Left lung (tissue), 10 donors: ENCODE results near the gene OPTC. TPM values are rescaled to one million over a fixed set of nuclear protein-coding genes. Genes with fewer than 3 reads are reported as not detected.
"Not testable (repeated sequence)": the region's sequence is repeated elsewhere in the genome, so short reads cannot be mapped to it uniquely, and the experiment has no call there.

Experiments used
- ATAC-seq: fragments of 200-7000 bp; cut with Tn5 transposase; one replicate; pipeline ENCODE4 v1.9.1; 2020; ENCODE audit warnings: moderate library complexity
- DNase-seq, 4 donors: peaks; one replicate each; pipeline ENCODE4 v3.0.0-alpha.2; 2013 to 2020
- H3K27ac ChIP-seq, 2 donors: fragments of 200-600 bp; sonication (generic) in 1 of 2; one replicate each; pipeline versions ENCODE4 v1.5.0 to v1.8.0; 2020 to 2021
- H3K27me3 ChIP-seq, 2 donors: fragments of 200-600 bp; sonication (generic) in 1 of 2; one replicate each; pipeline versions ENCODE4 v1.5.0 to v1.8.0; 2020 to 2021
- H3K36me3 ChIP-seq, 2 donors: fragments of 200-600 bp; sonication (generic) in 1 of 2; one replicate each; pipeline versions ENCODE4 v1.5.0 to v1.8.0; 2020 to 2021
- H3K4me1 ChIP-seq, 2 donors: fragments of 200-600 bp; one replicate each; pipeline ENCODE4 v1.8.0; 2021
- H3K4me3 ChIP-seq, 2 donors: fragments of 200-600 bp; sonication (generic) in 1 of 2; one replicate each; pipeline versions ENCODE4 v1.5.0 to v1.8.0; 2020 to 2021; ENCODE audit warnings: mild to moderate bottlenecking in 1 of 2
- H3K9me3 ChIP-seq, 2 donors: fragments of 200-600 bp; sonication (generic) in 1 of 2; one replicate each; pipeline versions ENCODE4 v1.5.0 to v1.8.0; 2020 to 2021
- intact Hi-C, 2 donors: fragments of 100-400 bp; cut with DNase I; formaldehyde crosslinking; loops; one replicate each; pipeline versions ENCODE4 v1.11.2 to v1.14.2; 2022
- polyA plus RNA-seq, 6 donors: library from polyadenylated mRNA; unstranded; fragments of 120-200 nt; gene quantifications; one replicate each; pipeline ENCODE4 v1.2.1, GENCODE V29; 2013; ENCODE audit not compliant: insufficient read length in 6 of 6
- total RNA-seq, 2 donors: library from RNA; stranded (reverse); fragmentation: NEBNext Ultra II Directional; extraction: Animal tissue kit (Norgen Biotek cat#: 25700); gene quantifications; one replicate each; pipeline ENCODE4 v1.2.1, GENCODE V29; 2021
- TF ChIP-seq, protein P1 (sequence below), 2 donors: fragments of 200-600 bp; sonication (generic) in 1 of 2; IDR thresholded peaks; one replicate each; pipeline versions ENCODE4 v1.5.0 to v1.8.0; 2021; ENCODE audit warnings: antibody characterized with exemption in 2 of 2
- donor health status: DM: no; HTN: yes; CAD: no.
- donor health status: DM: no; HTN: no; CAD: no.

The OPTC gene
- total and polyA plus RNA-seq, 8 donors = not detected

DNA sequence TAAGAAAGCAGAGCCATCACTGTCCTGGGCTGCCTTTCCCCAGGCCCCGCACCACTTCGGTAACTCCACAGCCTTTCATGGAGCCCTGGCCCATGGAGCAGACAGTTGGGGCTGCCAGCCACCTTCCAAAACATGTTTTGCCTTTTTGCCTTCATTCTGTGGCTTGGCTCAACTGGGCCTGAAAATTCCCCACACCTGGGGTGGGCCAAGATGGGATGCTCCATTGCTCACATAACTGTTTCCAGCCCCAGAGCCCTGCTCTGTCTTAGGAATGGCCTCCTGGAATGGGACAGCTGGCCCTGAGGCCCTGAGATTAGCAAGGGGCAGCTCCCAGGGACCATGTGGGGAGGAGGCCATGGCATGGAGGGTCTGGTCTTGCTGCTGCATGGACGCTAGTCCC is 29.2 kb upstream of the OPTC start:
- Histone ChIP-seq H3K27me3 (peaks cover 0 to 8% of the 10 kb centered on the region in 2 donors), H3K27ac (peak overlapping the region in 1 of 2 donors; percentile 69), H3K9me3 (no peaks in the 10 kb centered on the region), H3K4me1 (peaks cover 6 to 10% of the 10 kb centered on the region in 2 donors), H3K4me3 (no peak overlapping the region), H3K36me3 (no peaks in the 10 kb centered on the region)
- intact Hi-C loops = no loop called here
- TF ChIP-seq, protein P1, sequence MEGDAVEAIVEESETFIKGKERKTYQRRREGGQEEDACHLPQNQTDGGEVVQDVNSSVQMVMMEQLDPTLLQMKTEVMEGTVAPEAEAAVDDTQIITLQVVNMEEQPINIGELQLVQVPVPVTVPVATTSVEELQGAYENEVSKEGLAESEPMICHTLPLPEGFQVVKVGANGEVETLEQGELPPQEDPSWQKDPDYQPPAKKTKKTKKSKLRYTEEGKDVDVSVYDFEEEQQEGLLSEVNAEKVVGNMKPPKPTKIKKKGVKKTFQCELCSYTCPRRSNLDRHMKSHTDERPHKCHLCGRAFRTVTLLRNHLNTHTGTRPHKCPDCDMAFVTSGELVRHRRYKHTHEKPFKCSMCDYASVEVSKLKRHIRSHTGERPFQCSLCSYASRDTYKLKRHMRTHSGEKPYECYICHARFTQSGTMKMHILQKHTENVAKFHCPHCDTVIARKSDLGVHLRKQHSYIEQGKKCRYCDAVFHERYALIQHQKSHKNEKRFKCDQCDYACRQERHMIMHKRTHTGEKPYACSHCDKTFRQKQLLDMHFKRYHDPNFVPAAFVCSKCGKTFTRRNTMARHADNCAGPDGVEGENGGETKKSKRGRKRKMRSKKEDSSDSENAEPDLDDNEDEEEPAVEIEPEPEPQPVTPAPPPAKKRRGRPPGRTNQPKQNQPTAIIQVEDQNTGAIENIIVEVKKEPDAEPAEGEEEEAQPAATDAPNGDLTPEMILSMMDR (IDR thresholded peaks at IDR 0.05) = no peak
- DNase-seq = no peak
- no peak for ATAC-seq

DNA sequence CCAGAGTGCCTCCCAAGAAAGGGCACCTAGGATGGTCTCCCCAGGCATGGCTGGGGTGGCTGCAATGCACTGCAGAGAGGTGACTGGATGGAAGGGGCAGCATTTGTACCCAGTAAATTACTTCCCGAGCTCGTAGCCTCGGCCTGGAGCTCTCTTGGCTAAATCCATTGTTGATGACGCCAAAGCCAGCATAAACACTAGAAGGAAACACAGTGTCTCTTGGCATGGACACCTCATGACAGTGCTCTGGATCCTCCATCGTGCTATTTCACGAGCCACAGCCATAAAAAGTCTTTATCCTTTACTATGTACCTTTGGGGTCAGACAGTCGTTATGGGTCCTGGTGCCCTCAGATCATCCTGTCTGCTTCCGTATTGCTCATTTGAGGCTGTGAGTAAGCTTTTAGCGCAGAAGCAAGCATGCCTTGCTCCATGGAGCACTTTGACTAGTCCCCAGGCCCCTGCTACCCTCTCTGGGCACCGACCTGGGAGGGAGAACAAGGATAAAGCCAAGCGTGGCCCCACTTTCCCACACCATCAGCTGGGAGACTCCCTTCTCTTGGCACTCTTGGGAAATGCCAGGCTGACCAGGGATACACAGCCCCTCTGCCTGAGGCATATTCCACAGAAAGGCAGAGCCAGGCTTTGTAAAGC is 28.7 kb upstream of the OPTC start:
- Histone ChIP-seq H3K4me1 (peaks cover 6 to 10% of the 10 kb centered on the region in 2 donors), H3K4me3 (no peak overlapping the region), H3K36me3 (no peaks in the 10 kb centered on the region), H3K27ac (peak overlapping the region in 1 of 2 donors; percentile 69), H3K27me3 (peaks cover 0 to 8% of the 10 kb centered on the region in 2 donors), H3K9me3 (no peaks in the 10 kb centered on the region)
- intact Hi-C loops = no loop called here
- ATAC-seq (no peak), DNase-seq (peak in 1 of 4 donors; percentile 44)
- TF ChIP-seq, protein P1 (IDR thresholded peaks at IDR 0.05) = no peak

DNA sequence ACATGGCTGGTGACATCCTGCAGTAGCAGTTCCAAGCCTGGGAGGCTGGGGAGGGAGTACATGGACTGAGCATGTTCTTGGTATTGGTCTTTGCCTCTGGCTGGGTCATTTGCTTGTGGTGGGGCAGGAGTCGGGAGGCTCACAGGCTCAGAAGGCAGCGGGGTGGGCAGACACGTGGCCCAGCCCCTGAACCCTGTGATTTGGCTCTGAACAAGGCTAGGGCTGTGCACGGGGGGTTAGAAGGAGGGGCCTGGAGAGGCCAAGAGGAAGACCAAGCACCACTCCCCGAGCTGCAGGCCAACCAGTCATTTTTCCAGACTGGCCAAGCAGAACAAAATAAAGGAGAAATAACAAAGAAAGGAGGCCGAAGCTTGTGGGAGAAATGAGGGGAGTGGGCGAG is 28.0 kb upstream of the OPTC start:
- H3K4me1 ChIP-seq = peaks cover 6 to 10% of the 10 kb centered on the region in 2 donors
- TF ChIP-seq, protein P1 (IDR thresholded peaks at IDR 0.05) = no peak
- no peak overlapping the region for H3K4me3 ChIP-seq
- DNase-seq (peak in 2 of 4 donors; percentile 46 to 59), ATAC-seq (peak; percentile 43)
- intact Hi-C loops = no loop called here
- H3K27me3 ChIP-seq = peaks cover 0 to 8% of the 10 kb centered on the region in 2 donors
- peak overlapping the region in 1 of 2 donors; percentile 69 for H3K27ac ChIP-seq
- no peaks in the 10 kb centered on the region for H3K9me3 ChIP-seq
- no peaks in the 10 kb centered on the region for H3K36me3 ChIP-seq

DNA sequence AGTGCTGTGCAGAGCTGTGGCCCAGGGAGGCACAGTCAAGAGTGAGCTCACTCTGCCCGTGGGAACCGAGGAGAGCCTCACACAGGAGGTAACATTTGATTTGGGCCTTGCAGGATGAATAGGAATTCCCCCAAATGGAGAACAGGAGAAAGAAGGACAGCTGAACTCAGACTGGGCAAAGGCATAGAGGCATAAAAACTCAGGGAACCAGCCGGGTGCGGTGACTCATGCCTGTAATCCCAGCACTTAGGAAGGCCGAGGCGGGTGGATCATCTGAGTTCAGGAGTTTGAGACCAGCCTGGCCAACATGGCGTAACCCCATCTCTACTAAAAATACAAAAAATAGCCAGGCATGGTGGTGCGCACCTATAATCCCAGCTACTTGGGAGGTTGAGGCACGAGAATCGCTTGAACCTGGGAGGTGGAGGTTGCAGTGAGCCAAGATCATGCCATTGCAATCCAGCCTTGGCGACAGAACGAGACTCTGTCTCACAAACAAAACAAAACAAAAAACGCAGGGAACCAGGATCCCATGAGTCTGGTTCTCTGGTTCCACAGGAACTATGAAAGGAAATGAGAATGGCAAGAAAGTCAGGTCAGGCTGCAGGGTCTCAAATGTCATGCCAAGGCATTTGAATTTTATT is 26.9 kb upstream of the OPTC start:
- H3K4me1 ChIP-seq, intact Hi-C loops, ATAC-seq, H3K9me3 ChIP-seq, DNase-seq, H3K4me3 ChIP-seq, H3K36me3 ChIP-seq: not testable (repeated sequence)
- Histone ChIP-seq H3K27me3 (peaks cover 0 to 11% of the 10 kb centered on the region in 2 donors), H3K27ac (peak overlapping the region in 1 of 2 donors; percentile 50)

DNA sequence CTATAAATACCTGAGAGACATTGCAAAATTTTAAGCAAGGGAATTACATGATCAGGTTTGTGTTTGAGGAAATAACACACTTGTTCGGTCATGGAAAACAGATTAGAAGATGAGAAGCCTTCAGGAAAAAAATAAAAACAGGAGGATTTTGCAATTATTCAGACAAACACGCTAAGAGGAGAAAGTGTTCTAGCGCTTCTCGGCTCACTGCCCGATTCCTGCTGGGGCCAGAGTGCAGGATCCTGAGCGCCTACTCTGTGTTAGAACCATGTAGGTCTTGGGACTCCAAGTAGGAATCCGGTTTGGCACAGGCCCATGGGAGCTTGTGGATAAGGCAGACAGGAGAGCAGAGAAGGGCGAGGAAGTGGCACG is 26.4 kb upstream of the OPTC start:
- ATAC-seq = no peak
- Histone ChIP-seq H3K27ac (peak overlapping the region in 1 of 2 donors; percentile 50), H3K36me3 (no peaks in the 10 kb centered on the region), H3K4me3 (no peak overlapping the region), H3K4me1 (peaks cover 2 to 10% of the 10 kb centered on the region in 2 donors), H3K9me3 (no peaks in the 10 kb centered on the region), H3K27me3 (peaks cover 0 to 10% of the 10 kb centered on the region in 2 donors)
- TF ChIP-seq, protein P1 (IDR thresholded peaks at IDR 0.05) = no peak
- intact Hi-C loops = no loop called here
- peak in 2 of 4 donors; percentile 45 to 55 for DNase-seq
